Nephron progenitor cell (in vitro differentiated cells): ENCODE data around the gene RGMA.
A peak's percentile ranks its signal among the peaks of the same experiment; 100 is the strongest.

Experiments used
- DNase-seq: peaks from one replicate; pipeline ENCODE4 v3.0.0; 2021
- H3K27ac Mint-ChIP-seq: 2 replicates; pipeline ENCODE4 v1.8.0; 2021; ENCODE audit warnings: mild to moderate bottlenecking, moderate library complexity, mixed read lengths
- H3K27me3 Mint-ChIP-seq: 2 replicates; pipeline ENCODE4 v1.8.0; 2021; ENCODE audit warnings: mild to moderate bottlenecking, low read depth, mixed read lengths; ENCODE audit not compliant: poor library complexity
- H3K36me3 Mint-ChIP-seq: 2 replicates; pipeline ENCODE4 v1.8.0; 2021; ENCODE audit warnings: low read depth, mixed read lengths
- H3K4me1 Mint-ChIP-seq: 2 replicates; pipeline ENCODE4 v1.8.0; 2021; ENCODE audit warnings: mixed read lengths
- H3K4me3 Mint-ChIP-seq: 2 replicates; pipeline ENCODE4 v1.8.0; 2021; ENCODE audit warnings: mild to moderate bottlenecking, moderate library complexity, mixed read lengths
- H3K9me3 Mint-ChIP-seq: 2 replicates; pipeline ENCODE4 v1.8.0; 2021; ENCODE audit warnings: mild to moderate bottlenecking, moderate library complexity, mixed read lengths
- TF ChIP-seq, protein P1 (sequence below): fragments of 200-600 bp; sonication (generic); IDR thresholded peaks from 2 replicates; pipeline ENCODE4 v1.5.0; 2021; ENCODE audit warnings: antibody characterized with exemption

The RGMA gene

DNA sequence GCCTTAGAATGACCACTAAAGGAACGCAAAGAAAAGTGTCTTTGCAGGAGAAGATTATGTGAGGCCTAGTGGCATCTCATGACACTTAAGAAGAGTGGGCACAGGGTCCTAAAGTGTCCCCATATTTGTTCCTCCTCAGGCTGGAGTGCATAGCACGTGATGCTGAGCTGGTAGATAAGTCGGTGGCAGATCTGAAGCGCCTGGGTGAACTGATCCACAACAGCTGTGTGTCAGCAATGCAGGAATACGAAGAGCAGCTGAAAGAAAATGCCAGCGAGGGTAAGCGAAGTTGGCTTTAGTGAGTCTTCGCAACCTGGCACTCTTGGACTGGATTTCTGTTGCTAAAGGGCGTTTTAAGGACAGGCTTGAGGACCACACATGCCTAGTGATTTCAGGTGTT, 96.3 kb downstream of the RGMA start:
- peak overlapping the region; percentile 58 for H3K27ac Mint-ChIP-seq
- DNase-seq, result no peak
- no peaks in the 10 kb centered on the region for H3K27me3 Mint-ChIP-seq
- TF ChIP-seq, protein P1, sequence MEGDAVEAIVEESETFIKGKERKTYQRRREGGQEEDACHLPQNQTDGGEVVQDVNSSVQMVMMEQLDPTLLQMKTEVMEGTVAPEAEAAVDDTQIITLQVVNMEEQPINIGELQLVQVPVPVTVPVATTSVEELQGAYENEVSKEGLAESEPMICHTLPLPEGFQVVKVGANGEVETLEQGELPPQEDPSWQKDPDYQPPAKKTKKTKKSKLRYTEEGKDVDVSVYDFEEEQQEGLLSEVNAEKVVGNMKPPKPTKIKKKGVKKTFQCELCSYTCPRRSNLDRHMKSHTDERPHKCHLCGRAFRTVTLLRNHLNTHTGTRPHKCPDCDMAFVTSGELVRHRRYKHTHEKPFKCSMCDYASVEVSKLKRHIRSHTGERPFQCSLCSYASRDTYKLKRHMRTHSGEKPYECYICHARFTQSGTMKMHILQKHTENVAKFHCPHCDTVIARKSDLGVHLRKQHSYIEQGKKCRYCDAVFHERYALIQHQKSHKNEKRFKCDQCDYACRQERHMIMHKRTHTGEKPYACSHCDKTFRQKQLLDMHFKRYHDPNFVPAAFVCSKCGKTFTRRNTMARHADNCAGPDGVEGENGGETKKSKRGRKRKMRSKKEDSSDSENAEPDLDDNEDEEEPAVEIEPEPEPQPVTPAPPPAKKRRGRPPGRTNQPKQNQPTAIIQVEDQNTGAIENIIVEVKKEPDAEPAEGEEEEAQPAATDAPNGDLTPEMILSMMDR, result no peak
- H3K36me3 Mint-ChIP-seq, result peaks cover 86% of the 10 kb centered on the region
- H3K4me1 Mint-ChIP-seq, result no peaks in the 10 kb centered on the region
- H3K9me3 Mint-ChIP-seq, result no peaks in the 10 kb centered on the region
- no peak overlapping the region for H3K4me3 Mint-ChIP-seq

DNA sequence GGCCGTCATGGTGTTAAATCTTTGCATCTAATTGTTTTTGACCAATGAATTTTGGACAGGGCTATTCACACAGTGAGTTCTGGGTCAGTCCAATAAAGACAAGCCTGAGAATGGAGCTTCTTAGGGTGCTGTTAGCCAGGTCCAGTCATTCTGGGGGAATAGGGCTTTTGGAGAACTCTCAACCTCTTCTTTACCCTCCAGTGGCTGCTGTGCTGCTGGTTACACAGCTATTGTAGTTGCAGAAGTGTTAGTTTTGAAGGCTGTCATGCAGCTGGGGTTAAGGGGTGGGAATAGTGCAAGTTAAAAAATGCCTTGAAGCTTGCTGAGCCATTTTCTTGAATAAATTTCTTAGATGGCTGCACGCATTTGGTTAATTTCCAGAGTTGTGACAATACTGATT, 99.0 kb downstream of the RGMA start:
- H3K27me3 Mint-ChIP-seq, result no peaks in the 10 kb centered on the region
- no peaks in the 10 kb centered on the region for H3K9me3 Mint-ChIP-seq
- H3K4me3 Mint-ChIP-seq, result no peak overlapping the region
- no peak for DNase-seq
- peaks cover 83% of the 10 kb centered on the region for H3K36me3 Mint-ChIP-seq
- TF ChIP-seq, protein P1, result no peak
- peak overlapping the region; percentile 25 for H3K27ac Mint-ChIP-seq
- no peaks in the 10 kb centered on the region for H3K4me1 Mint-ChIP-seq

DNA sequence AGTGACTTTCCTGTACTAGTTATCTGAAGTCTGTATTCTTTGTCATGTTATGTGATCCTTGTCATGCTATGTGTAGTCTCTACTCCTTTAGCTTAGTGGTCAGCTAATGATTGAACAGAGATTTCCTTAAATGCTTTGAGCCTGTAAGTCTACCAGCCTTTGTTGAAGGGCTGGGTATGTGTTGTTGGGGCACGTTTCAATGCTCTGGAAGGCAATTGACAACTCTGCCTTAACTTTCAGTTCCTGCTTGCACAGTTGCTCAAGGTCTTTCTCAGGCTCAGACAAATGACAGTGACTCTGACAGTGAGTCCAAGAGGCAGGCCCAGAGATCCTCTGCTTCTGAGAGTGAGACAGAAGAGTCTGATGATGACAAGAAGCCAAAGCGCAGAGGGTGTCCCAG, 99.5 kb downstream of the RGMA start:
- Mint-ChIP-seq H3K27me3 (no peaks in the 10 kb centered on the region), H3K4me1 (no peaks in the 10 kb centered on the region), H3K27ac (peak overlapping the region; percentile 25), H3K4me3 (no peak overlapping the region), H3K36me3 (peaks cover 80% of the 10 kb centered on the region), H3K9me3 (no peaks in the 10 kb centered on the region)
- TF ChIP-seq, protein P1, result no peak
- no peak for DNase-seq
